ENCODE results near the gene MIS12.

Gene MIS12

DNA sequence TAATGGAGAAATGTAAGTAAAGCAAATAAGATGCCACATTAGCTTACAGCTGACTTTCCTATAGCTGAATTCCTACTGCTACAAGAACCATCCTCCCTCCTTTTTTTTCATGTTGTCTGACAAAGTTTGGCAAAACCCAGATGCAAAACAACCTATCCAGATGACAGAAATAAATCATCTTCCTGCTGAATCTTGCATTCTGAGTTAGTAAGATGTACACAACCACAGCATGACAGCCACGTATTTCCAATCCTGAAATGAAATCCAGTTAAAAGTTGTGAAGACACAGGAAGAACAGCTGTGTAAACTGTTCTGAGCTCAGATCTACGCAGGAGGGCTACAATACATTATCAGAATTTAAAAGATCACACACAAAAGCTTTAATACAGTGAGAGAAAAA, 12.5 kb upstream of the MIS12 start:
- no peak overlapping the region for H3K9ac ChIP-seq
- no peaks in the 10 kb centered on the region for H4K20me1 ChIP-seq (ENCODE audit: insufficient read depth)
- TF ChIP-seq, protein P1, sequence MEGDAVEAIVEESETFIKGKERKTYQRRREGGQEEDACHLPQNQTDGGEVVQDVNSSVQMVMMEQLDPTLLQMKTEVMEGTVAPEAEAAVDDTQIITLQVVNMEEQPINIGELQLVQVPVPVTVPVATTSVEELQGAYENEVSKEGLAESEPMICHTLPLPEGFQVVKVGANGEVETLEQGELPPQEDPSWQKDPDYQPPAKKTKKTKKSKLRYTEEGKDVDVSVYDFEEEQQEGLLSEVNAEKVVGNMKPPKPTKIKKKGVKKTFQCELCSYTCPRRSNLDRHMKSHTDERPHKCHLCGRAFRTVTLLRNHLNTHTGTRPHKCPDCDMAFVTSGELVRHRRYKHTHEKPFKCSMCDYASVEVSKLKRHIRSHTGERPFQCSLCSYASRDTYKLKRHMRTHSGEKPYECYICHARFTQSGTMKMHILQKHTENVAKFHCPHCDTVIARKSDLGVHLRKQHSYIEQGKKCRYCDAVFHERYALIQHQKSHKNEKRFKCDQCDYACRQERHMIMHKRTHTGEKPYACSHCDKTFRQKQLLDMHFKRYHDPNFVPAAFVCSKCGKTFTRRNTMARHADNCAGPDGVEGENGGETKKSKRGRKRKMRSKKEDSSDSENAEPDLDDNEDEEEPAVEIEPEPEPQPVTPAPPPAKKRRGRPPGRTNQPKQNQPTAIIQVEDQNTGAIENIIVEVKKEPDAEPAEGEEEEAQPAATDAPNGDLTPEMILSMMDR (conservative IDR thresholded peaks at IDR 0.05; ENCODE audit: low read depth, low read length) = no peak
- H3K27ac ChIP-seq = no peak overlapping the region
- H3K36me3 ChIP-seq (ENCODE audit: insufficient read depth) = no peaks in the 10 kb centered on the region
- no peaks in the 10 kb centered on the region for H3K4me1 ChIP-seq (ENCODE audit: low read depth, poor library complexity, severe bottlenecking)
- H2AFZ ChIP-seq (ENCODE audit: low read depth) = no peak overlapping the region
- H3K4me3 ChIP-seq (IDR thresholded peaks at IDR 0.05; ENCODE audit: insufficient read depth, low read depth, low read length) = no peak overlapping the region
- no peaks in the 10 kb centered on the region for H3K79me2 ChIP-seq (ENCODE audit: insufficient read depth, low read depth)
- no peaks in the 10 kb centered on the region for H3K27me3 ChIP-seq (ENCODE audit: insufficient read depth, low read depth)
- H3K4me2 ChIP-seq = no peak overlapping the region

DNA sequence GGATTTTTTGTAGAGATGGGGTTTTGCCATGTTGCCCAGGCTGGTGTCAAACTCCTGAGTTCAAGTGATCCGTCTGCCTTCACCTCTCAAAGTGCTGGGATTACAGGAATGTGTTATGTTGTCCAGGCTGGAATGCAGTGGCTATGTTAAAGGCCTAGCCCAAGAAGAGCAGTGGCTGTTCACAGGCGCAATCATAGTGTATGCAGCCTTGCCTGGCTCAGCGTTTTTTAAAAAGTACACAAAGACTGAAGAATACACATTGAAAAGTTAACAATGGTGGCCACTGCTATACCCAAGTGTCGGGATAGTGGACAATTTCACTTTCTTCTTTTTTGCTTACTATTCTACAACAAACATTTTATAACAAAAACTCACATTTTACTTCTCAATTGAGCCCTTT, 7.4 kb upstream of the MIS12 start:
- no peaks in the 10 kb centered on the region for H3K79me2 ChIP-seq (ENCODE audit: insufficient read depth, low read depth)
- no peaks in the 10 kb centered on the region for H3K36me3 ChIP-seq (ENCODE audit: insufficient read depth)

DNA sequence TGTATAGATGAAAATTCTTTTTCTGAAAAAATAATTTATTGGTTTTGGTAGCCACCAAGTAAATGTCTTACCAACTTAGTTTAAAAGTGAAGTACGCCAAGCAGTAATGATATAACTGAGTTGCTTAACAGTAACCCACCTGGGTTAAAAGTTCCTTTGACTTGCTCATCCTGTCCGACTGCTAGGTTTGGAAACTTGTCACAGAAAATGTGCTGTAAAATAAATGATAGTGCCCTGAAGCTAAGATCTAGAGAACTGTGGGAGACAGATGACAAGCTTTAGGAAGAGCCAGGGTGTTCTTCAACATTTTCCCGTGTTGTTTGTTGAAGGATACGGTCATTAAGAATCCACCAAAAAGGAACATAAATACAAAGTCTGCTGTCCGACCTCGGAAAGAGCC, 5.4 kb upstream of the MIS12 start:
- Histone ChIP-seq H3K27me3 (ENCODE audit: insufficient read depth, low read depth) (no peaks in the 10 kb centered on the region), H3K79me2 (ENCODE audit: insufficient read depth, low read depth) (peaks cover 7% of the 10 kb centered on the region; the same call in 1 of the 2 replicates), H4K20me1 (ENCODE audit: insufficient read depth) (no peaks in the 10 kb centered on the region), H2AFZ (ENCODE audit: low read depth) (no peak overlapping the region), H3K36me3 (ENCODE audit: insufficient read depth) (no peaks in the 10 kb centered on the region), H3K4me1 (ENCODE audit: low read depth, poor library complexity, severe bottlenecking) (no peaks in the 10 kb centered on the region), H3K4me3 (IDR thresholded peaks at IDR 0.05; ENCODE audit: insufficient read depth, low read depth, low read length) (no peak overlapping the region), H3K4me2 (no peak overlapping the region), H3K9ac (no peak overlapping the region), H3K27ac (no peak overlapping the region)
- TF ChIP-seq, protein P1 (conservative IDR thresholded peaks at IDR 0.05; ENCODE audit: low read depth, low read length) = no peak

More for the DNA sequence above, 7.4 kb upstream of the MIS12 start:
- no peak overlapping the region for H3K4me3 ChIP-seq (IDR thresholded peaks at IDR 0.05; ENCODE audit: insufficient read depth, low read depth, low read length)
- no peaks in the 10 kb centered on the region for H4K20me1 ChIP-seq (ENCODE audit: insufficient read depth)
- no peak overlapping the region for H3K27ac ChIP-seq
- no peak overlapping the region for H3K9ac ChIP-seq
- no peak overlapping the region for H2AFZ ChIP-seq (ENCODE audit: low read depth)
- H3K4me1 ChIP-seq (ENCODE audit: low read depth, poor library complexity, severe bottlenecking) = no peaks in the 10 kb centered on the region
- H3K4me2 ChIP-seq = no peak overlapping the region
- H3K27me3 ChIP-seq (ENCODE audit: insufficient read depth, low read depth) = no peaks in the 10 kb centered on the region
- TF ChIP-seq, protein P1 (conservative IDR thresholded peaks at IDR 0.05; ENCODE audit: low read depth, low read length) = no peak

DNA sequence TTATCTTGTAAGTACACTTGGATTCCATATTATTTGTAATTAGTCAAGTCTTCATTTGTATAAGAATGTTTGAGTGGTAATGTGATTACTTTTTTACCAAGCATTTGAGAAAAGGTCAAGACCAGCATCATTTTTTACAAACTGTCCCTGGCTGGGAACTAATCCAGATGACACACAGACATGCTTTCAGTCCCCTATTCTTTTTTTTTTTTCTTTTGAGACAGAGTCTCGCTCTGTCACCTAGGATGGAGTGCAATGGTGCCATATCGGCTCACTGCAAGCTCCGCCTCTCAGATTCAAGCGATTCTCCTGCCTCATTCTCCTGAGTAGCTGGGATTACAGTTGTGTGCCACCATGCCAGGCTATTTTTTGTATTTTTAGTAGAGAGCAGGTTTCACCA, 4.9 kb upstream of the MIS12 start:
- Histone ChIP-seq H3K27ac (no peak overlapping the region), H3K27me3 (ENCODE audit: insufficient read depth, low read depth) (no peaks in the 10 kb centered on the region), H3K4me1 (ENCODE audit: low read depth, poor library complexity, severe bottlenecking) (no peaks in the 10 kb centered on the region), H3K9ac (no peak overlapping the region), H3K36me3 (ENCODE audit: insufficient read depth) (no peaks in the 10 kb centered on the region), H4K20me1 (ENCODE audit: insufficient read depth) (no peaks in the 10 kb centered on the region), H2AFZ (ENCODE audit: low read depth) (no peak overlapping the region), H3K4me3 (IDR thresholded peaks at IDR 0.05; ENCODE audit: insufficient read depth, low read depth, low read length) (no peak overlapping the region), H3K4me2 (no peak overlapping the region), H3K79me2 (ENCODE audit: insufficient read depth, low read depth) (peaks cover 7% of the 10 kb centered on the region; the same call in 1 of the 2 replicates)
- TF ChIP-seq, protein P1 (conservative IDR thresholded peaks at IDR 0.05; ENCODE audit: low read depth, low read length) = no peak
